Measurements from ENCODE around the gene ETV1. TPM values are rescaled to one million over a fixed set of nuclear protein-coding genes. Genes with fewer than 3 reads are reported as not detected.

ETV1 gene
- total RNA-seq, 2 experiments from 2014 or later = not detected

DNA sequence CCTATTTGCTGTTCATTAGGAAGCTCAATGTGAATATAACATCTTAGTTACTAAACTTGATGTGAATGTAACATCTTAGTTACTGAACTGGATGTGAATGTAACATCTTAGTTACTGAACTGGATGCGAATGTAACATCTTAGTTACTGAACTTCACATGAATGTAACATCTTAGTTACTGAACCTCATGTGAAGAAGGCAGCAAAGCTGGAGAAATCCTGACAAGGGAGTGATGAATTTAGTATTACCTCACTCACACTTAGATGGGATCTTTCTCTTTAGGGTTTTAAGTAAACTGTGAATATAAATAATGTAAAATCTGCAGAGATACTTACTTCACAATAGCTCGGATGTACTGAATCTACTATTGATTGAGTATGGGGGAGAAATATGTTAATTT is 73.6 kb downstream of the ETV1 start:
- peaks cover 8% of the 10 kb centered on the region for H3K4me1 ChIP-seq (ENCODE audit: insufficient read depth, low read length)
- no peaks in the 10 kb centered on the region for H3K27me3 ChIP-seq (ENCODE audit: control insufficient read depth in 1 of 2, insufficient read depth in 2 of 2, low read length in 2 of 2)
- DNase-seq (no peak), ATAC-seq (ENCODE audit: poor library complexity) (no peak)
- H3K27ac ChIP-seq (ENCODE audit: low read depth in 1 of 2, low read length in 2 of 2) = no peak overlapping the region
- no peaks in the 10 kb centered on the region for H3K9me3 ChIP-seq (ENCODE audit: control insufficient read depth in 1 of 2, insufficient read depth in 1 of 2, low read length in 2 of 2)
- H3K9me3 Mint-ChIP-seq = no peaks in the 10 kb centered on the region
- H3K4me3 Mint-ChIP-seq = no peak overlapping the region
- H3K27me3 Mint-ChIP-seq = no peaks in the 10 kb centered on the region
- H3K4me1 Mint-ChIP-seq (ENCODE audit: low read depth) = peaks cover 5% of the 10 kb centered on the region
- H3K27ac Mint-ChIP-seq = no peak overlapping the region
- no peak overlapping the region for H3K4me3 ChIP-seq (ENCODE audit: low read length)
- no peaks in the 10 kb centered on the region for H3K36me3 Mint-ChIP-seq (ENCODE audit: low read depth)
- POLR2A ChIA-PET = no interaction called here
- intact Hi-C loops (cut with DNase I, micrococcal nuclease) = no loop called here
- no peaks in the 10 kb centered on the region for H3K36me3 ChIP-seq (ENCODE audit: insufficient read depth, low read length)
- TF ChIP-seq, protein P1, sequence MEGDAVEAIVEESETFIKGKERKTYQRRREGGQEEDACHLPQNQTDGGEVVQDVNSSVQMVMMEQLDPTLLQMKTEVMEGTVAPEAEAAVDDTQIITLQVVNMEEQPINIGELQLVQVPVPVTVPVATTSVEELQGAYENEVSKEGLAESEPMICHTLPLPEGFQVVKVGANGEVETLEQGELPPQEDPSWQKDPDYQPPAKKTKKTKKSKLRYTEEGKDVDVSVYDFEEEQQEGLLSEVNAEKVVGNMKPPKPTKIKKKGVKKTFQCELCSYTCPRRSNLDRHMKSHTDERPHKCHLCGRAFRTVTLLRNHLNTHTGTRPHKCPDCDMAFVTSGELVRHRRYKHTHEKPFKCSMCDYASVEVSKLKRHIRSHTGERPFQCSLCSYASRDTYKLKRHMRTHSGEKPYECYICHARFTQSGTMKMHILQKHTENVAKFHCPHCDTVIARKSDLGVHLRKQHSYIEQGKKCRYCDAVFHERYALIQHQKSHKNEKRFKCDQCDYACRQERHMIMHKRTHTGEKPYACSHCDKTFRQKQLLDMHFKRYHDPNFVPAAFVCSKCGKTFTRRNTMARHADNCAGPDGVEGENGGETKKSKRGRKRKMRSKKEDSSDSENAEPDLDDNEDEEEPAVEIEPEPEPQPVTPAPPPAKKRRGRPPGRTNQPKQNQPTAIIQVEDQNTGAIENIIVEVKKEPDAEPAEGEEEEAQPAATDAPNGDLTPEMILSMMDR (IDR thresholded peaks at IDR 0.05) = no peak
- CTCF ChIA-PET = no interaction called here

DNA sequence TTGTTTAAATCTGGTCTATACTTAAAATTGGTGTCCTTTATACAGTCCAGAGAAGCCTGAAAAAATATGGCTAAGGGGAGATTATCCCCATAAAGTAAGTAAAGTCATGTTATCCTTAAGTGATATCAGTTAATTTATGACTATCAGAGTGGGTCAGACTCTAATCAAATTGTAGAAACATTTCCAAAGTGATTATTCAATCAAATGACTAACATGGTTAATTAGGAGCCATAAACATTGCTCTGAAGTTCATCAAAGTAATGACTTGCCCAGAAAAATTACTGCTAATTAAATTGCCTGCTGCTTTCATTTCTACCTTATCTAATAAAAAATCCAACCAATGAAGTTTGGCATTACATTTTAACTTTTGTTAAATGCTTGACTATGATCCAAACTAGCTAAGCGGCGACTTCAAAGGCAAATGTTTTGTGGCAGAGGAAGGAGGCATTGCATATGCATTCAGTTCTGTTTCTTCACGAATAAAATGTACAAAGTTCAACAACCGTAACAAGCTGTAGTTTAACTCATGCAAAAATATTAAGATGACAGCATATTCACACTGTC is 76.7 kb downstream of the ETV1 start:
- intact Hi-C loops (cut with DNase I, micrococcal nuclease) = no loop called here
- ChIA-PET CTCF (no interaction called here), POLR2A (no interaction called here)
- Mint-ChIP-seq H3K4me1 (ENCODE audit: low read depth) (peaks cover 29% of the 10 kb centered on the region), H3K9me3 (no peaks in the 10 kb centered on the region), H3K4me3 (no peak overlapping the region), H3K27me3 (no peaks in the 10 kb centered on the region), H3K27ac (no peak overlapping the region), H3K36me3 (ENCODE audit: low read depth) (no peaks in the 10 kb centered on the region)
- ATAC-seq (ENCODE audit: poor library complexity) (no peak), DNase-seq (peak in 1 of 14 experiments; percentile 10)
- Histone ChIP-seq H3K9me3 (ENCODE audit: control insufficient read depth in 1 of 2, insufficient read depth in 1 of 2, low read length in 2 of 2) (no peaks in the 10 kb centered on the region), H3K27me3 (ENCODE audit: control insufficient read depth in 1 of 2, insufficient read depth in 2 of 2, low read length in 2 of 2) (no peaks in the 10 kb centered on the region), H3K4me1 (ENCODE audit: insufficient read depth, low read length) (peaks cover 15% of the 10 kb centered on the region), H3K27ac (ENCODE audit: low read depth in 1 of 2, low read length in 2 of 2) (no peak overlapping the region), H3K36me3 (ENCODE audit: insufficient read depth, low read length) (no peaks in the 10 kb centered on the region), H3K4me3 (ENCODE audit: low read length) (no peak overlapping the region)
- TF ChIP-seq, protein P1 (IDR thresholded peaks at IDR 0.05) = no peak

DNA sequence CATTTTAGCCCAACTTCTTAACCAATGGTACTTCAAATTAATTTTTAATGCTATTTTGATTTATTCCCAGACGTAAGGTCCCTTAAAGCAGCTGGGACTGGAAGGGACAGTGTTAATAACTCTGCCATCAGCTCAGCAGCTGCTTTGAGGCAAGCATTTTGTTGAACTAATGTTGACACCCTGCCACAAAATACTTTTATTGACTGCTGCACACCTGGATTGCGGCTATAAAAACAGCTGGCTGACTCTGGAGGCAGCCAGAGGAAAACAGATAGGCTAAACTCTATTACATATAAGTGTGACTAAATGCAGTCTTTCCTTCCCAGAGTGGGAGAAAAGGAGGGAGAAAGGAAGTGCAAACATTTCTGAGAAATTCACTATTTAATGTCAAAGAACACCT is 77.6 kb downstream of the ETV1 start:
- intact Hi-C loops (cut with DNase I, micrococcal nuclease) = no loop called here
- H3K36me3 ChIP-seq (ENCODE audit: insufficient read depth, low read length) = no peaks in the 10 kb centered on the region
- H3K9me3 Mint-ChIP-seq = no peaks in the 10 kb centered on the region

More for the DNA sequence above, 77.6 kb downstream of the ETV1 start:
- Histone ChIP-seq H3K27ac (ENCODE audit: low read depth in 1 of 2, low read length in 2 of 2) (no peak overlapping the region), H3K4me1 (ENCODE audit: insufficient read depth, low read length) (peaks cover 15% of the 10 kb centered on the region), H3K9me3 (ENCODE audit: control insufficient read depth in 1 of 2, insufficient read depth in 1 of 2, low read length in 2 of 2) (no peaks in the 10 kb centered on the region), H3K27me3 (ENCODE audit: control insufficient read depth in 1 of 2, insufficient read depth in 2 of 2, low read length in 2 of 2) (no peaks in the 10 kb centered on the region), H3K4me3 (ENCODE audit: low read length) (no peak overlapping the region)
- H3K27ac Mint-ChIP-seq = no peak overlapping the region
- H3K27me3 Mint-ChIP-seq = no peaks in the 10 kb centered on the region
- no peak for DNase-seq
- TF ChIP-seq, protein P1 (IDR thresholded peaks at IDR 0.05) = no peak
- peaks cover 33% of the 10 kb centered on the region for H3K4me1 Mint-ChIP-seq (ENCODE audit: low read depth)
- ChIA-PET POLR2A (no interaction called here), CTCF (no interaction called here)
- no peak overlapping the region for H3K4me3 Mint-ChIP-seq
- no peak for ATAC-seq (ENCODE audit: poor library complexity)
- H3K36me3 Mint-ChIP-seq (ENCODE audit: low read depth) = no peaks in the 10 kb centered on the region
